HFFc6 (cell line): ENCODE data around the gene DIRAS1. TPM values are rescaled to one million over a fixed set of nuclear protein-coding genes. Genes with fewer than 3 reads are reported as not detected.

ENCODE experiments used
- DNase-seq: peaks from one replicate; pipeline ENCODE4 v3.0.0-alpha.2; 2018
- H3K27ac Mint-ChIP-seq: 2 replicates; pipeline ENCODE4 v1.8.0; 2020; ENCODE audit warnings: mild to moderate bottlenecking, mixed read lengths
- H3K27me3 Mint-ChIP-seq: 2 replicates; pipeline ENCODE4 v1.8.0; 2021; ENCODE audit warnings: mild to moderate bottlenecking, moderate library complexity, mixed read lengths; ENCODE audit not compliant: insufficient read depth
- H3K36me3 Mint-ChIP-seq: 2 replicates; pipeline ENCODE4 v1.8.0; 2021; ENCODE audit warnings: low read depth, mixed read lengths
- H3K4me1 Mint-ChIP-seq: 2 replicates; pipeline ENCODE4 v1.8.0; 2020; ENCODE audit warnings: low read depth, mixed read lengths
- H3K4me3 Mint-ChIP-seq: 2 replicates; pipeline ENCODE4 v1.8.0; 2020; ENCODE audit warnings: mild to moderate bottlenecking, moderate library complexity, mixed read lengths
- H3K9me3 Mint-ChIP-seq: 2 replicates; pipeline ENCODE4 v1.8.0; 2020; ENCODE audit warnings: mild to moderate bottlenecking, mixed read lengths
- total RNA-seq, 6 experiments: library from RNA; stranded (reverse); fragmentation: NEBNext Ultra II Directional; extraction: Animal tissue kit (Norgen Biotek cat#: 25700); gene quantifications; 2 replicates in 1 of 6; 3 replicates in 5 of 6; pipeline ENCODE4 v1.2.3, GENCODE V29; 2021
- TF ChIP-seq, protein P1 (sequence below): fragments of 200-600 bp; sonication (generic); IDR thresholded peaks from 2 replicates; pipeline ENCODE4 v1.5.0; 2021; ENCODE audit warnings: antibody characterized with exemption, mild to moderate bottlenecking

DIRAS1 gene
- total RNA-seq, 6 experiments from 2014 or later: 10.6 to 21.6 (median 12.7) TPM

DNA sequence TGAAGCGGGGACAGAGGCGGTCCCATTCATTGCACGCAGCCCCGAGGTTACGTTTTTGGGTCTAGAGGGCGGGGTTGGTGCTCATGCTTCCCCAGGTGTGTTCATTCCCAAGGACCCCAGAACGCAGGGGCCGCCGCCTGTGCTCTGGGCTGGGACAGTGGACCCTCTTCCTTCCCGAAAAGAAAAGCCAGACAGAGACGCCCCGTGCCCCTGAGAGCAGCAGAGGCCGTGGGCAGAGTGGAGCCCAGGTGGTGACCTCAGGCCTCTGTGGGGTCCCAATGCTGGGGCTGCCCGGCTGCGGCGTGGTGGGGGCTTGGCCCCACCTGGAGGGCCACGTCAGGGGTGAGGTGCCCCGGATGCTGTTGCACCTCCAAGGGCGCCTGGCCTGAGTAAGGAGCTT, 46.5 kb upstream of the DIRAS1 start:
- TF ChIP-seq, protein P1, sequence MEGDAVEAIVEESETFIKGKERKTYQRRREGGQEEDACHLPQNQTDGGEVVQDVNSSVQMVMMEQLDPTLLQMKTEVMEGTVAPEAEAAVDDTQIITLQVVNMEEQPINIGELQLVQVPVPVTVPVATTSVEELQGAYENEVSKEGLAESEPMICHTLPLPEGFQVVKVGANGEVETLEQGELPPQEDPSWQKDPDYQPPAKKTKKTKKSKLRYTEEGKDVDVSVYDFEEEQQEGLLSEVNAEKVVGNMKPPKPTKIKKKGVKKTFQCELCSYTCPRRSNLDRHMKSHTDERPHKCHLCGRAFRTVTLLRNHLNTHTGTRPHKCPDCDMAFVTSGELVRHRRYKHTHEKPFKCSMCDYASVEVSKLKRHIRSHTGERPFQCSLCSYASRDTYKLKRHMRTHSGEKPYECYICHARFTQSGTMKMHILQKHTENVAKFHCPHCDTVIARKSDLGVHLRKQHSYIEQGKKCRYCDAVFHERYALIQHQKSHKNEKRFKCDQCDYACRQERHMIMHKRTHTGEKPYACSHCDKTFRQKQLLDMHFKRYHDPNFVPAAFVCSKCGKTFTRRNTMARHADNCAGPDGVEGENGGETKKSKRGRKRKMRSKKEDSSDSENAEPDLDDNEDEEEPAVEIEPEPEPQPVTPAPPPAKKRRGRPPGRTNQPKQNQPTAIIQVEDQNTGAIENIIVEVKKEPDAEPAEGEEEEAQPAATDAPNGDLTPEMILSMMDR: no peak
- Mint-ChIP-seq H3K27me3 (no peaks in the 10 kb centered on the region; the same call in 1 of the 2 replicates), H3K36me3 (no peaks in the 10 kb centered on the region), H3K4me3 (no peak overlapping the region), H3K4me1 (peaks cover 8% of the 10 kb centered on the region; the same call in 1 of the 2 replicates), H3K27ac (no peak overlapping the region), H3K9me3 (no peaks in the 10 kb centered on the region)
- no peak for DNase-seq

DNA sequence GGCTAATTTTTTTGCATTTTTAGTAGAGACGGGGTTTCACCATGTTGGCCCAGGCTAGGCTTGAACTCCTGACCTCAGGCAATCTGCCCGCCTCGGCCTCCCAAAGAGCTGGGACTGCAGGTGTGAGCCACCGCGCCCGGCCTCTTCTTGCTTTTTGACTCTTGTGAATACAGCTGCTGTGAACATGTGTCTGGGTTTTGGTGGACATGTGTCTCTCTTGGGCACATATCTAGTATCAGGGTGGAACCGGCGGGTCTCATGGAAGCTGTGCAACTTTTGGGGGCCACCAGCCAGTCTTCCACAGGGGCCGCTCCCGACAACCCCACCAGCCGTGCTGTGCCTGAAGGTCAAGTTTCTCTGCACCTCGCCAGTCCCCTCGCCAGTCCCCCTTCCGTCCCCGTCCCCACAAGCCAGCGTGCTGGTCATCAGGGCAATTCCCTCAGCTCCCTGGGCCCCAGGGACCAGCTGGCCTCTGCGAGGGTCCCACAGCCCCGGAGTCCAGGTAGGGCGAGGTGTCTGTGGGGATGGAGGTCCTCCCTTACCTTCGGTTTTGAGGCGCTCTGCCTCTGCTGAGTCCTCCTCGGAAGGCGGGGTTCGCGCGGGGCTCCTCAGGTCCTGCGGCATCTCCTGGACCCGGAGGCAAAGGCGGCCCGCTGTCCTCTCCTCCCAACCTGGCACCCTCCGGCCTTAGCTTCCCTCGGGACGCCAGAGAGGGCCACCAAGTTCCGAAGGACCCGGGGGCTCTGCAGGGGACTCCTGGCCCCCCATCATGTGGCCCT, 45.6 kb upstream of the DIRAS1 start:
- Mint-ChIP-seq H3K36me3 (no peaks in the 10 kb centered on the region), H3K4me3 (no peak overlapping the region), H3K27ac (no peak overlapping the region), H3K9me3 (no peaks in the 10 kb centered on the region), H3K27me3 (no peaks in the 10 kb centered on the region; the same call in 1 of the 2 replicates), H3K4me1 (no peaks in the 10 kb centered on the region; the same call in 1 of the 2 replicates)
- TF ChIP-seq, protein P1: no peak
- DNase-seq: no peak

DNA sequence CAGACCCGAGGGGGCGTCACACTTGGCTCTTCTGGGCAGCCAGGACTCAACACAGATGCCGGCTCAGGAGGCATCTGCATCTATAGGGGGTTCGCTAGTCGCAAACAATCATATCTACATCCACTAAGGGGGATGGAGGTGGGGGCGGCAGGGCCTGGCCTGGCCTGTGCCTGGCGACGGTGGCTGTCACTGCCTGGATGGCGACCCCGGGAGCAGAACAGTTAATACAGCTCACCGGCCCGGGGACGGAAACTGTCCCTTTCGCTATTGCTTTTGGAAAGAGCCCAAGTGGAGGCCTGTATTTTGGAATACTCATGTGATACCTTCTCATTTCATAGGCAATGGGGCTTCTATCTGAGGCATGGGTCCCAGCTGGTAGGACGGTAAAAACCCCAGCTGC, 44.2 kb upstream of the DIRAS1 start:
- H3K4me1 Mint-ChIP-seq: no peaks in the 10 kb centered on the region; the same call in 1 of the 2 replicates

DNA sequence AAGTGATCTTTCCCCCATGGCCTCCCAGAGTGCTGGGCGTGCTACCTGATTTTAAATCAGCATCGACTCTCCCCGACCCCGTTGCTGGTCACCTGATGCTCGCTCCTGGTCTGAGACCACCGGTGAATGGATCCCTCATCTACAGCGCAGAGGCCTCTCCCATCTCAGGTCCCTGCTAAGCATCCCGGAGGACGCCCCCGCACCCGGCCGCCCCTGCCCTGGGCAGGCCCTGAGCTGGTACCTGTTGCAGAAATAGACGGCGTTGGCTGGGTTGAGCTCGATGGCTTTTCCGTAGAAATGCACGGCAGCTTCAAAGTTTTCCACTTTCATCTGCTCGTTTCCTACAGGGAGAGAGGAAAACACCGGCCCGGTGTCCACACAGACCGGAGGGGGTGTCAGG, 43.8 kb upstream of the DIRAS1 start:
- H3K27me3 Mint-ChIP-seq: no peaks in the 10 kb centered on the region; the same call in 1 of the 2 replicates
- H3K4me1 Mint-ChIP-seq: no peaks in the 10 kb centered on the region
- DNase-seq: no peak
- TF ChIP-seq, protein P1: no peak
- no peaks in the 10 kb centered on the region for H3K9me3 Mint-ChIP-seq
- H3K27ac Mint-ChIP-seq: no peak overlapping the region
- no peak overlapping the region for H3K4me3 Mint-ChIP-seq
- no peaks in the 10 kb centered on the region for H3K36me3 Mint-ChIP-seq

More for the DNA sequence above, 44.2 kb upstream of the DIRAS1 start:
- Mint-ChIP-seq H3K4me3 (no peak overlapping the region), H3K9me3 (no peaks in the 10 kb centered on the region), H3K27ac (no peak overlapping the region), H3K27me3 (no peaks in the 10 kb centered on the region; the same call in 1 of the 2 replicates), H3K36me3 (no peaks in the 10 kb centered on the region)
- DNase-seq: no peak
- TF ChIP-seq, protein P1: no peak

DNA sequence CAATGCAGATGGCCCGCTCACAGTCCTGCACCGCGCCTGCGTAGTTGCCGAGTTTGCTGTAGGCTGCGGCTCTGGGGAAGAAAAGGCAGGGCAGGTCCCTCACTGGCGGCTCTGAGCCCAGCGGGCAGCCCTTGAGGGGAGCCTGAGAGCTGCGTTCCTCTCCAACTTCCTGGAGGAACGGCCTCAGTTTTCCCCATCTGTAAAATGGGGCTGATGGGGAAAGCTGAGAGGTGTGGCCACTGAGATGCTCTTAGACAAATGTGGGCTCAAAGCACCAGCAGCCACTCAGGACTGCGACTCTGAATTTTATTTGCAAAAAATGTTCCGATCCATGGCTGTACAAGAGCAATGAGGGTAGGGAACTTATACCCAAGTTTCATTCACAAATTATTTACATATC, 42.5 kb upstream of the DIRAS1 start:
- H3K4me1 Mint-ChIP-seq: no peaks in the 10 kb centered on the region
- 0 out of 2 replicates have a peak, but pooled peaks cover 8% of the 10 kb centered on the region for H3K36me3 Mint-ChIP-seq
- H3K27me3 Mint-ChIP-seq: no peaks in the 10 kb centered on the region; the same call in 1 of the 2 replicates
- no peak overlapping the region for H3K4me3 Mint-ChIP-seq
- no peak overlapping the region for H3K27ac Mint-ChIP-seq
- DNase-seq: no peak
- TF ChIP-seq, protein P1: no peak
- H3K9me3 Mint-ChIP-seq: no peaks in the 10 kb centered on the region
